GM21576 (cell line): Measurements from ENCODE around the gene MAPK10.
A peak's percentile ranks its signal among the peaks of the same experiment; 100 is the strongest.
"Not testable (repeated sequence)": the region's sequence is repeated elsewhere in the genome, so short reads cannot be mapped to it uniquely, and the experiment has no call there.

ENCODE experiments used
- ATAC-seq: cut with Tn5 transposase; IDR thresholded peaks from one replicate; pipeline ENCODE4 v1.9.1; 2021; ENCODE audit warnings: mild to moderate bottlenecking, moderate library complexity; ENCODE audit not compliant: unreplicated experiment

Gene MAPK10

GRCh38 chr4:86048426-86048825, 311.4 kb downstream of the MAPK10 start:
- no peak for ATAC-seq

DNA sequence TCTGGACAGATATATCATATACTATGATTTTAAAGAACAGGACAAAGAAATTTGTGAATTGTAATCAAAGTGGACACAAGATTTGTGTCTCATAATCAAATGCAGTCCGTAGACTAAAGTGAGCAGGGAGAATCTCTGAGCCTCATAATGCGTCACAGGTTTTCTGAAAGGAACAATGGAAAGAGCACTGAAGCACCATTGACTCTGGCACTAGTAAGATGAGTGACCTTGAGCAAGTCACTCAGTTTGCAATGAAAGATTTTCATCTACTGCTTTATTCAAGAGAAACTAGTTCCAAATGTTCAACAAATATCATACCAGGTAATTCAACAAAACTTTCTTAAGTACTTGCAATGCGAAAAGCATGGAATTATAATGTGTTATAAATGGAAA, 315.3 kb downstream of the MAPK10 start:
- ATAC-seq: no peak

GRCh38 chr4:86043755-86044592, 315.9 kb downstream of the MAPK10 start:
- peak; percentile 69 for ATAC-seq

GRCh38 chr4:86038037-86038436, 321.8 kb downstream of the MAPK10 start:
- no peak for ATAC-seq

GRCh38 chr4:86036736-86037135, 323.1 kb downstream of the MAPK10 start:
- ATAC-seq: no peak

DNA sequence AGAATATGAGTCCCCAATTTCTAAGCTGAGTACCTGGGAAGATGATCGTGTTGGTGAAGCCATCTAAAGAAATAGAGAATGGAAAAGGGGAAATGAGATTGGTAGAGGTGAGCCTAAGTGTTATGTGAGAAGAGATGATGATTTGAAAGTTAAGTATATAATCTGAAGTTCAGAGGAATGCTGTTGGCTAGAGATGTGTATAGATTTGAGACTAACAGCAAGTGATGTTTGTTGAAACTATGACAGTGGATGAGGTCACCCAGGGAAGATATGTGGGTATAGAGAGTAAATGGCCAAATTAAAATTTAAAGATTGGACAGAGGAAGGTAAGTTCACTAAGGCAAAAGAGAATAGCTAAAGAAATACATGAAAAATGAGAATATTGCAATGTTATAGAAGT, 324.2 kb downstream of the MAPK10 start:
- ATAC-seq: no peak

- ATAC-seq: no peak
Observed at GRCh38 chr4:86034616-86035015, 325.2 kb downstream of the MAPK10 start.

GRCh38 chr4:86033171-86033570, 326.7 kb downstream of the MAPK10 start:
- ATAC-seq: no peak

- no peak for ATAC-seq
Observed at GRCh38 chr4:86032476-86033022, 327.3 kb downstream of the MAPK10 start.

DNA sequence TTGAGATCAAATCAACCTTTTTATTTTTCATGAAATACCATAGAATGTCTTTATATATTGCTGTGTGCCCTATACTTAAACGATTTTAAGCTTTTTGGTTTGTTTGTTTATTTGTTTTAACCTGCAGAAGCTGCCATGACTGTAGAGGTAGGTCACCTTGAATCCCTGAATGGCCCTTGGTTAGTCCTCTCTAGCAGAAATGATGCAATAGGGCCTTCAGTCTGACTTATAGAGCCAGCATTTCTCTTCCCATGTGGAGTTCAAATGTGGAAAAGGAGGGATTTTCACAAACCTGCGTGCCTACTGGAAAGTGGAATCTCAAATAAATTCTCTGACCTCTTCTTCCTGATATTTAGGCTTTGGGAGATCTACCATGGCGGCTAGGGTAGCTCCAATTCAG, 327.9 kb downstream of the MAPK10 start:
- ATAC-seq: no peak

- ATAC-seq: no peak
Observed at GRCh38 chr4:86026720-86027119, 333.1 kb downstream of the MAPK10 start.

- ATAC-seq: not testable (repeated sequence)
Observed at GRCh38 chr4:86021671-86022070, 338.2 kb downstream of the MAPK10 start.

GRCh38 chr4:86019906-86020305, 339.9 kb downstream of the MAPK10 start:
- no peak for ATAC-seq

GRCh38 chr4:86019362-86019761, 340.5 kb downstream of the MAPK10 start:
- no peak for ATAC-seq

DNA sequence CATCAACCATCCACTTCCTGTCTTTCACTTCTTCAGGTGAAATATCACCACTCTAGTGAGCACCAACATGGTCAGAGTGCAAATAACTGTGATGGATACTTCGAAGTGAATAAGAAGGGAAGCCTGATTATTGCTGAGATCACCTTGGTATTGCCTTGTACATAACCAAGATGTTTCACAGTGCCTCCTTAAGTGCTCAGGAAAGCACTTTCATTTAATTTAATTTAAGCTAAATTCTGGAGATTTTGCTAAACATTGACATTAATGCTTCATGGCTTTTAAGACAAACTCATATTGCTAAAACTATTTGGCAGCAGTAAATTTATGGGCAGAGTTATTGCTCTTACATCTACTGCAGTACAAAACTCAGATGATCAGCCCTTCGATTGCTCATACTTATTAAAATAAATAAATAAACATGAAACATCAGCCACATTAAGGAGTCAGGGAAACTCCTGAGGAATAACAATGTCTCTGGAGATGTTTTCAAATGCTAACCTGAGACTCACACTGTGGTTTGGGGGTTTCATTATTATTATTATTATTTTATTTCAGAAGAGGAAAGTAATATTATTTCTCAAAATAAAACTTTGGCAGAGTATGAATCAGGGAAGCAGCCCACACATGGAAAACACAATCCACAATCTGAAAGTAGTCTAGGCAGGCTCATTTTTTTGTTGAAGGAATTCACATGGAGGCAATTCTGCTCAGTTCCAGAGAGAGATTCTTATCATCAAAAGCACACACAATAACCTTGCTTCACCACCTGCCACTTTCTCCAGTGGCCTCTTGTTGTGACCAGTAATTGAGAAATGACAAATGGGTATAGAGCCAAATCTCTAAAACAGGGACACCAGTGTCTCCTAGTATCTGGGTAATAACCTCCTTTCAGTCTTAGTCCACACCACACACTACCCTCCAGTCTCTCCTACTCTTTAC, 344.2 kb downstream of the MAPK10 start:
- no peak for ATAC-seq

GRCh38 chr4:86014599-86014998, 345.3 kb downstream of the MAPK10 start:
- peak; percentile 91 for ATAC-seq

DNA sequence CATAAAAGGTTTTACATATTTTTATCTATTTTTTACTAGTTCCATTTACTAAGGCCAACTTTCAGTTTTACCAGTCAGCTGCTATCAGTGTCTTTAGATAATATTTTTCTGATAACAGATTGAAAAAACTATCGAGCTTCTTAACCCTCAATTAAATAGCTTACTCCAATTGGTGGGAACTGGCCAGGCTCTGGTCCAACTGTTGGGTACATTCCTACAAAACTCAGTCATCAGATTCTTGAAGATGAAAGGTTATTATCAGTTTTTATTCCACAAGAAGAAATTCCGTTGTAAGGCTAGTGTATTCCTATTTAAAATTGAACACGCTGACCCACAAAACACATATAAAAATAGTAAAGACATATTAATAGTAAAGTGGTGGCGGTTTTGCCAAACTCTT, 346.2 kb downstream of the MAPK10 start:
- ATAC-seq: no peak

- ATAC-seq: no peak
Observed at GRCh38 chr4:86011117-86011516, 348.7 kb downstream of the MAPK10 start.

DNA sequence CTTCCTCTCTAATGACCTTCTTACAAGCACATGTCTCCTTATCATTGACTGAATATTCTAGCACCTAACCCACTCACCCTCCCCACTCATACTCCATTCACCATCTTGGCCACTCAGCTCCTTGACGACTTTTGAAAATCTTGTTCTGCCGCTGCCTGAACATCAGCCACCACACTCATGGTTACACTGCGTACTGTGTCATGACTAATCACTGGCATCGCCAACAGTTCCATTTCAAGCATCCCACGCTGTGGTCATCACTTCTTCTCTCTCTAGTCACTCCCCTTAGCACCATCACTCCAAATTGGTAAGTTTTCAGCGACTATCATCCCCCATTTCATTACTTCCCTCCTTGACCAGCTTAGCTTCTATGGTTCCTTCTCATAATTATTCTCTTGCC, 352.8 kb downstream of the MAPK10 start:
- ATAC-seq: no peak

DNA sequence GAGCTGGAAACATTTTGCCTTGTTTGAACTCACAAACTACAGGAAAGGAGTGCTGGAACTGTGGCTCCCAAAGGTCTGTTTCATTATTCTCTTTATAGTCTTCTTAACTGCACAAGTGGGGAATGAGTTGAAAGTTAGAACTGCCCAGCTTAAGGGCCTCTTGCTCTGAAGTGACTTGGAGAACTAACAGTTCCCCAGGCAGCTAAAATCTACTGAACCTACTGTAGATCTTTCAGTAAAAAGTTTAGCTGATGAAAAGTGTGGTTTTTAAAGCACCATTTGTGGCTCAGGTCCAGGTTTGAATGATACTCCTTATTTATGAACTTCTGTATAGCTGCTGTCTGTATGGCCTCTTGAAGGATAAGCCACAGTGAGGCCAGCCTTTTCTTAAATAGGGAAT, 353.8 kb downstream of the MAPK10 start:
- no peak for ATAC-seq

DNA sequence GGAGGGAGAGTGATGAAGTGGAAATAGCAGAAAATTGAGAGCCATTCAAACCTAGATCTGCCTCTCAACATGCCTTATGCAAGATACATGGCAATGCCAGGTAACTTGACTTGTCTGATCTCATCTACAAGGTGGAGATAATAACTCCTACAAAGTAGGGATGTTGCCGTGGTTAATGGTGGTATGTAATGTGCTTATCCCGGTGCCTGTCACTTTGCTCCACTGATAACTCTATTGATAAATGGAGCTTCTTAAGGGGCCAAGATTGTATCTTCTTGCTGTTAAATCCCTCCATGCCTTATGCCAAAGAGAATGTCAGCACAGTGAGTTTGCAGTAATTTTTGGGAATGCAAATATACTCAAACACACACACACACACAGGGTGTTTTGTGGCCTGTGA, 355.8 kb downstream of the MAPK10 start:
- no peak for ATAC-seq

DNA sequence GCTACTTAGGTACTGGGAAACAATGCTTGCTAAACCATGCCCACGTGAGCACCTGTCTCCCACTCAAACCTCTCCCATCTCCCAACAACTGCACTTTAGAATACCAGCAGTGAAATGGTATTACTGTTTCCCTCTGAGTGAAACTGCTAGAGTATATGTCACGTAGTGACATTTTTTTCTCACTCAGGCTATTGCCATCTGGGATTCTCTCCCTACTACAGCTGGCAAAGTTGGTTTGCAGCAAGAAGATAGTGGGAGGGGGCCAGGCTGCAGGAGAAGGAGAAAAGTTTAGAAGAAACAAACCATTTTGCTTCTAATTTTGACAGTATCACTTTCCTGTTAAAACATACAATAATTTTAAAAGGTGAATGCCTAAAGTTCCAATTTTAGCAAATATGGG, 358.3 kb downstream of the MAPK10 start:
- no peak for ATAC-seq
